SK-N-SH treated with all-trans-retinoic acid at 6 μM for 48 hours (cell line): ENCODE measurements around the gene HPCAL1.

Experiments used
- ATAC-seq: fragments of 200-7000 bp; cut with Tn5 transposase; 3 replicates; pipeline ENCODE4 v1.9.1; 2020; ENCODE audit warnings: mild to moderate bottlenecking, moderate library complexity
- ARNTL ChIP-seq: fragments of 450-650 bp; formaldehyde crosslinking; IDR thresholded peaks from 2 replicates; pipeline ENCODE4 v1.5.0; 2020; ENCODE audit warnings: low read depth, mild to moderate bottlenecking, moderate library complexity, borderline replicate concordance
- BACH2 ChIP-seq: fragments of 250-450 bp; sonication (Bioruptor Pico); IDR thresholded peaks from 2 replicates; pipeline ENCODE4 v1.9.0; 2021; ENCODE audit warnings: mild to moderate bottlenecking, borderline replicate concordance
- CSDC2 ChIP-seq: fragments of 250-450 bp; sonication (Bioruptor Pico); IDR thresholded peaks from 2 replicates; pipeline ENCODE4 v1.5.0; 2020; ENCODE audit warnings: mild to moderate bottlenecking, moderate library complexity
- ESRRG ChIP-seq: fragments of 250-450 bp; sonication (Bioruptor Pico); IDR thresholded peaks from 2 replicates; pipeline ENCODE4 v1.6.1; 2021; ENCODE audit warnings: mild to moderate bottlenecking
- GLIS3 ChIP-seq: fragments of 250-450 bp; sonication (Bioruptor Pico); IDR thresholded peaks from 2 replicates; pipeline ENCODE4 v1.5.0; 2020; ENCODE audit warnings: mild to moderate bottlenecking, moderate library complexity
- ISL1 ChIP-seq: fragments of 250-450 bp; sonication (Bioruptor Pico); IDR thresholded peaks from 2 replicates; pipeline ENCODE4 v2.1.2; 2022; ENCODE audit warnings: mild to moderate bottlenecking, moderate library complexity
- OSR1 ChIP-seq: fragments of 250-450 bp; sonication (Bioruptor Pico); IDR thresholded peaks from 2 replicates; pipeline ENCODE4 v1.8.0; 2022; ENCODE audit warnings: moderate library complexity, mild to moderate bottlenecking, inconsistent platforms
- PPARA ChIP-seq: fragments of 250-450 bp; sonication (Bioruptor Pico); IDR thresholded peaks from 2 replicates; pipeline ENCODE4 v1.5.0; 2020; ENCODE audit warnings: mild to moderate bottlenecking, borderline replicate concordance
- RARB ChIP-seq: fragments of 250-450 bp; sonication (Bioruptor Pico); IDR thresholded peaks from 2 replicates; pipeline ENCODE4 v1.8.0; 2021; ENCODE audit warnings: mild to moderate bottlenecking, moderate library complexity
- SNAI2 ChIP-seq: fragments of 250-450 bp; sonication (Bioruptor Pico); IDR thresholded peaks from 2 replicates; pipeline ENCODE4 v1.5.0; 2020; ENCODE audit warnings: mild to moderate bottlenecking, moderate library complexity
- TCF4 ChIP-seq: fragments of 250-450 bp; sonication (Bioruptor Pico); IDR thresholded peaks from 2 replicates; pipeline ENCODE4 v1.8.0; 2021; ENCODE audit warnings: mild to moderate bottlenecking, moderate library complexity, borderline replicate concordance
- TOX ChIP-seq: fragments of 250-450 bp; sonication (Bioruptor Pico); IDR thresholded peaks from 2 replicates; pipeline ENCODE4 v1.8.0; 2021; ENCODE audit warnings: mild to moderate bottlenecking, moderate library complexity, borderline replicate concordance
- ZC3H10 ChIP-seq: fragments of 250-450 bp; sonication (Bioruptor Pico); IDR thresholded peaks from 2 replicates; pipeline ENCODE4 v1.5.1; 2021; ENCODE audit warnings: mild to moderate bottlenecking, moderate library complexity
- ZFP3 ChIP-seq: fragments of 250-450 bp; sonication (Bioruptor Pico); IDR thresholded peaks from 2 replicates; pipeline ENCODE4 v1.5.0; 2020; ENCODE audit warnings: mild to moderate bottlenecking, moderate library complexity
- ZFP30 ChIP-seq: fragments of 450-650 bp; formaldehyde crosslinking; IDR thresholded peaks from 2 replicates; pipeline ENCODE4 v1.5.0; 2022; ENCODE audit warnings: mild to moderate bottlenecking, moderate library complexity
- ZNF565 ChIP-seq: fragments of 450-650 bp; formaldehyde crosslinking; conservative IDR thresholded peaks from 2 replicates; pipeline ENCODE4 v1.5.0; 2020; ENCODE audit warnings: low read depth, mild to moderate bottlenecking, moderate library complexity
- ZNF70 ChIP-seq: fragments of 450-650 bp; formaldehyde crosslinking; IDR thresholded peaks from 2 replicates; pipeline ENCODE4 v1.5.0; 2020; ENCODE audit warnings: mild to moderate bottlenecking, moderate library complexity
- ZNF8 ChIP-seq: fragments of 450-650 bp; formaldehyde crosslinking; IDR thresholded peaks from 2 replicates; pipeline ENCODE4 v1.5.0; 2020; ENCODE audit warnings: mild to moderate bottlenecking, moderate library complexity
- TF ChIP-seq, protein P1 (sequence below): fragments of 250-450 bp; sonication (Bioruptor Pico); IDR thresholded peaks from 2 replicates; pipeline ENCODE4 v1.5.1; 2020; ENCODE audit warnings: low read depth, mild to moderate bottlenecking, moderate library complexity
- TF ChIP-seq, protein P2 (sequence below): fragments of 250-450 bp; sonication (Bioruptor Pico); IDR thresholded peaks from 2 replicates; pipeline ENCODE4 v1.8.0; 2021; ENCODE audit warnings: low read depth, mild to moderate bottlenecking, moderate library complexity, borderline replicate concordance
- TF ChIP-seq, protein P3 (sequence below): fragments of 250-450 bp; sonication (Bioruptor Pico); IDR thresholded peaks from 2 replicates; pipeline ENCODE4 v1.8.0; 2020; ENCODE audit warnings: mild to moderate bottlenecking, moderate library complexity, borderline replicate concordance

The HPCAL1 gene

DNA sequence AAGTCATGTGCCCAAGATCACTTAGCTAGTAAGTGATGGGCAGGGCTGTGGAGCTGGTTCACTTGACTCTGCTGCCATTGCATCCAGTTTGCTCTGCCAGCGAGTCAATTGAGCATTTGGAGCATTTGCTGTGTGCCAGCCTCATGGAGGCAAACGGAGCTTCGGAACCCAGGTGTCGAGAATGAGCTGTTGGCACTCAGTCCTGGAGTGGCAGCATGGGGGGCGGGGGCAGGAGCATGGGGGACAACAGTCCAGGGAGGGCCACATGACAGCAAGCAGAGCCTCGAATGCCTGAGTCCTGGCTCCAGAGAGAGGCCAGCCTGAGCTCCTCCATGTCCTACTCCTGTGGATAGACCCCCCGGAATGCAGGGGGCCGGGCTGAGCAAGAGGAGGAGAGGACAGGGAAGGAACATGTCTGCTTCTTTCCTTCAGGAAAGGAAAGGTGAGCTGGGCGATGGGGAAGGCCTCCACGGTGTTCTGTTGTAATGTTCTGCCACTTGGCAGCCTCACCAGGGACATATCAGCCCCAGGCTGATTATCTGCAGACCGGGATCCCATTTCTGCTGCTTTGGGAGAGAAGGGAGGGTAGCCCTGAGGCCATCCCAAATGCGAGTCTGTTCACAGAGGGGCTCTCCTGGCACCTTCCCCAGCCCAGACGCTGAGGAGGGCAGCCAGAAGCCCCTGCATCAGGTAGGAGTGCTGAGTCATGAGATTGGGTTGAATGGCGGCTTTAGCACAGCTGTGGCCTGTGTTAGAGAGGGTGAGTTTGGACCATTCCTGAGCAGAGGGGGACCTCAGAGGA lies 59.6 kb downstream of the HPCAL1 start:
- TF ChIP-seq TCF4 (no peak), ZC3H10 (CRISPR knock-in tag) (no peak), ISL1 (no peak), ESRRG (CRISPR knock-in tag) (no peak), RARB (CRISPR knock-in tag) (no peak), PPARA (CRISPR knock-in tag) (no peak), ZNF565 (CRISPR knock-in tag) (no peak), GLIS3 (CRISPR knock-in tag) (no peak), SNAI2 (CRISPR knock-in tag) (no peak), ARNTL (no peak), ZNF8 (CRISPR knock-in tag) (no peak), ZNF70 (CRISPR knock-in tag) (no peak), TOX (no peak)
- ATAC-seq, result no peak

DNA sequence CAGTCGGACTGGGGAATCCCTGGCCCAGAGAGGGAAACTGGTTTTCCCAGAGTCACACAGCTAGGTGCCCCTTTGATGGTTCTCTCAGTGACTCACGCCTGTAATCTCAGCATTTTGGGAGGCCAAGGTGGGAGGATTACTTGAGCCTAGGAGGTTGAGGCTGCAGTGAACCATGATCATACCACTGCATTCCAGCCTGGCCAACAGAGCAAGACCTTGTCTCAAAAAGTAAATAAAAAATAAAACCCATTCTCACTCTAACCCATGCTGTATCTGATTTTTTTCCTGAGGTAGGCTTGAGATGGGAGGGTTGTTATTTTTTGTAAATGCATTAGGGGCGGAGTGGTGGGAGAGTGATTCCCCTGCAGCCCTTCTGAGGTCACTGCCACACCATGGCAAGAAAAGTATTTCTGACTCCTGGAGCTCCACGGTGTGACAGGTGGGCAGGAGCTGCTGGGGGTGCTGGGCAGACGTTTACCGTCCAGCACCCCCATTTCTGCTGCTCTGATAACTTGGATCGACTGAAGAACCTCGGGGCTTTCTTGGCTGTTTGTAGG lies 60.3 kb downstream of the HPCAL1 start:
- no peak for ATAC-seq
- TF ChIP-seq ZFP30 (CRISPR knock-in tag) (no peak), RARB (CRISPR knock-in tag) (no peak), ZNF70 (CRISPR knock-in tag) (no peak), ZFP3 (no peak), TCF4 (no peak), ISL1 (no peak), ARNTL (no peak), BACH2 (no peak), ZNF565 (CRISPR knock-in tag) (no peak)
- TF ChIP-seq, protein P1, sequence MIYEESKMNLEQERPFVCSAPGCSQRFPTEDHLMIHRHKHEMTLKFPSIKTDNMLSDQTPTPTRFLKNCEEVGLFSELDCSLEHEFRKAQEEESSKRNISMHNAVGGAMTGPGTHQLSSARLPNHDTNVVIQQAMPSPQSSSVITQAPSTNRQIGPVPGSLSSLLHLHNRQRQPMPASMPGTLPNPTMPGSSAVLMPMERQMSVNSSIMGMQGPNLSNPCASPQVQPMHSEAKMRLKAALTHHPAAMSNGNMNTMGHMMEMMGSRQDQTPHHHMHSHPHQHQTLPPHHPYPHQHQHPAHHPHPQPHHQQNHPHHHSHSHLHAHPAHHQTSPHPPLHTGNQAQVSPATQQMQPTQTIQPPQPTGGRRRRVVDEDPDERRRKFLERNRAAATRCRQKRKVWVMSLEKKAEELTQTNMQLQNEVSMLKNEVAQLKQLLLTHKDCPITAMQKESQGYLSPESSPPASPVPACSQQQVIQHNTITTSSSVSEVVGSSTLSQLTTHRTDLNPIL (CRISPR knock-in tag), result no peak
- TF ChIP-seq, protein P2, sequence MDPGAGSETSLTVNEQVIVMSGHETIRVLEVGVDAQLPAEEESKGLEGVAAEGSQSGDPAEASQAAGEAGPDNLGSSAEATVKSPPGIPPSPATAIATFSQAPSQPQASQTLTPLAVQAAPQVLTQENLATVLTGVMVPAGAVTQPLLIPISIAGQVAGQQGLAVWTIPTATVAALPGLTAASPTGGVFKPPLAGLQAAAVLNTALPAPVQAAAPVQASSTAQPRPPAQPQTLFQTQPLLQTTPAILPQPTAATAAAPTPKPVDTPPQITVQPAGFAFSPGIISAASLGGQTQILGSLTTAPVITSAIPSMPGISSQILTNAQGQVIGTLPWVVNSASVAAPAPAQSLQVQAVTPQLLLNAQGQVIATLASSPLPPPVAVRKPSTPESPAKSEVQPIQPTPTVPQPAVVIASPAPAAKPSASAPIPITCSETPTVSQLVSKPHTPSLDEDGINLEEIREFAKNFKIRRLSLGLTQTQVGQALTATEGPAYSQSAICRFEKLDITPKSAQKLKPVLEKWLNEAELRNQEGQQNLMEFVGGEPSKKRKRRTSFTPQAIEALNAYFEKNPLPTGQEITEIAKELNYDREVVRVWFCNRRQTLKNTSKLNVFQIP, result no peak

DNA sequence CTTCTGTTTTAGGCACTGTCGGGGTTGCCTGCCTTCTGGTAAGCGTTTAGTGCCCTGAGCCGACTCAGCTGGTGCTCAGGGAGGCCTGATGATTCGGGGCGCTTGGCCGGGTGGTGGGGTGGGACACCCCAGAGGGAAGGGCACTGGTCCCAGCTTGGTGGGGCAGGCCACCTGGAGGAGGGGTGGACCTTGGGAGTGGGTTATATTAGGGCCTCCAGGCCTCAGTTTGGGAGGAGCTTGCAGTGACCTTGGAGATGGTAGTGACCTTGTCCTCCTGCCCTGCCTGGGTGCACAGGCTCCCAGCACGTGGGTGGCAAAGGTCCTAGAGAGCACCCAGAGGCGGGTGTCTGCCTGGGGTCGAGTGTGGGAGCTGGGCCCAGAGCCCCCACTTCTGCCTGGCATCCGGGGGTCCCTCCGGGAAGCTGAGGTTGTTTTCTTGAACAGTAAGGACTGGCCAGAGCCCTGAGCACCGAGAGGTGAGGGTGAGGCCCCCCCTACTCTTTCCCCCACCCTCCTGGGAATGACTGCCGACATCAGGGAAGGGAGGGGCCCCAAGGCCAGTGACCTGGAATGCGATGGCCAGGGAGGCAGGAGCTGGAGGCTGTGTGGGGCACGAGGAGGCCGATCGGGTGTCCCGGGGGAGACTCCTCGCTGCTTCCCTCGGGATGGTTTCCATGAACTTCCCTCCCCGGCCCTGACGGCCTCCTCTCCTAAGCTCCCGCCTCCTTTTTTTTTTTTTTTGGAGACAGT lies 61.3 kb downstream of the HPCAL1 start:
- TF ChIP-seq BACH2 (no peak), RARB (CRISPR knock-in tag) (no peak), OSR1 (CRISPR knock-in tag) (no peak), TCF4 (no peak), ARNTL (no peak), ZNF8 (CRISPR knock-in tag) (no peak), CSDC2 (CRISPR knock-in tag) (no peak), ZC3H10 (CRISPR knock-in tag) (no peak)
- TF ChIP-seq, protein P3, sequence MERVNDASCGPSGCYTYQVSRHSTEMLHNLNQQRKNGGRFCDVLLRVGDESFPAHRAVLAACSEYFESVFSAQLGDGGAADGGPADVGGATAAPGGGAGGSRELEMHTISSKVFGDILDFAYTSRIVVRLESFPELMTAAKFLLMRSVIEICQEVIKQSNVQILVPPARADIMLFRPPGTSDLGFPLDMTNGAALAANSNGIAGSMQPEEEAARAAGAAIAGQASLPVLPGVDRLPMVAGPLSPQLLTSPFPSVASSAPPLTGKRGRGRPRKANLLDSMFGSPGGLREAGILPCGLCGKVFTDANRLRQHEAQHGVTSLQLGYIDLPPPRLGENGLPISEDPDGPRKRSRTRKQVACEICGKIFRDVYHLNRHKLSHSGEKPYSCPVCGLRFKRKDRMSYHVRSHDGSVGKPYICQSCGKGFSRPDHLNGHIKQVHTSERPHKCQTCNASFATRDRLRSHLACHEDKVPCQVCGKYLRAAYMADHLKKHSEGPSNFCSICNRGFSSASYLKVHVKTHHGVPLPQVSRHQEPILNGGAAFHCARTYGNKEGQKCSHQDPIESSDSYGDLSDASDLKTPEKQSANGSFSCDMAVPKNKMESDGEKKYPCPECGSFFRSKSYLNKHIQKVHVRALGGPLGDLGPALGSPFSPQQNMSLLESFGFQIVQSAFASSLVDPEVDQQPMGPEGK (CRISPR knock-in tag), result no peak
- ATAC-seq, result no peak

DNA sequence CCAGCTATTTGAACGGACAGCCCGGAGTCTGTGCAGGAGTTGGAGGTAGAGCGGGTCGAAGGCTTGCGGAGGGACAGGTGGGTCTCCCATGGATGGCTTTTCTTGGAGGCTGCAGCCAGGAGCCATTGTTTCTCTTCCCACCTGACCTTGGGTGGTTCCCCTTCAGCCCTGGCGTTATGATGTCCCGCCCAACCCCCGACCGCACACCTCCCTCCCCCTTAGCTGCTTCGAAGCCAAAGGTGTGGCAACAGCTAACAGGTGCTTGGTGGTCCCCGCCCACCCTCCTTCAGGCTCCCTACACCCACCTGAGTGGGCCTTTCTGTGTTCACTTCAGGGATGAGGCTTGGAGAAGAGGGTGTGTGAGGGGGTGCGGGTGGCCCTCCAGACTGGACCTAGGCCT lies 62.7 kb downstream of the HPCAL1 start:
- TF ChIP-seq GLIS3 (CRISPR knock-in tag) (no peak), CSDC2 (CRISPR knock-in tag) (no peak), ZNF8 (CRISPR knock-in tag) (no peak), TCF4 (no peak), SNAI2 (CRISPR knock-in tag) (no peak)
- TF ChIP-seq, protein P1 (CRISPR knock-in tag), result no peak

More for the DNA sequence above, 62.7 kb downstream of the HPCAL1 start:
- ATAC-seq, result no peak
